Stimulated activated CD8-positive, alpha-beta memory T cell treated with anti-CD3 and anti-CD28 coated beads, Interleukin-7, amount 100 ng/mL, for 48 hours (primary cell): ENCODE measurements around the gene WIPF2.

Experiments used
- DNase-seq, 2 donors: peaks; one replicate each; pipeline ENCODE4 v3.0.0-alpha.2; 2020; ENCODE audit warnings: low read depth in 1 of 2; ENCODE audit errors: extremely low read depth in 1 of 2

WIPF2 gene

GRCh38 chr17:40323391-40324381, 104.6 kb downstream of the WIPF2 start:
- no peak for DNase-seq

- DNase-seq: no peak
These were observed 106.3 kb downstream of the WIPF2 start for GRCh38 chr17:40325156-40326013.

DNA sequence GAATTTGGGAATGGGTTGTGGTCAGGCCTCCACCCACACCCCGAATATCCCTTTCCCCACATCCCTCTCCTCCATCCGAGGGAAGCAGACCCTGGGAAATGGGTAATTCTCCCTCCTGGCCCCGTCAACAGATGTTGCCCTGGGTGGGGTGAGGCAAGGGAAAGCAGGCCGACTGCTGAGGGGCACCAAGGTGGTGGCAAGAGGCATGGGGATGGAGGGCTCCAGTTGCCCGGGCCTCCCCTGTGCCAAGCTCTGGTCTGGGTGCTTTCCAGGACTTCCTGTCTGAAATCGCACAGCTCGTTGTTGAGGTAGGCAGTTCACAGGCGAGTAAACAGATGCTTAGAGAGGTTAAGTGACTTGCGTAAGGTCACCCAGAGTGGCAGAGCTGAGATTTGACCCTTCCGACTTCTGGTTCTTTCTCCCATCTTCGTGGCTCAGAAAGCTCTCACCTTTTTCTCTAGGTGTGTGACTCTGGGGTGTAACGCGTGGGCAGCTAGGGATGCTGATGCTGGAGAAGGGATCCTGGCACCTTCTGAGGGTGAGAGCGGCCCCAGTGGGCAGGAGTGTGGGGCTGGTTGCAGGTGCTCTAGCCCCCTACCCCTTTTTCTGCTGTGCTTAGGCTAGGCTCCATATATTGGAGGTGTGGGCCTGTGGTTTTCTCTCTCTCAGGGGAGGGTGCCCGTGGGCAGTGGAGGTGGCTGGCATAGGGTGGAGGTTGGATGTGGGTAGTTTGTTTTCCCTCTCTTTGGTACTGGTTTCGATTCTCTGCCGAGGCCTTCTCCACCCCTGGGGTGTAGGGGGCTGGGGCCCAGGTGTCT, 107.1 kb downstream of the WIPF2 start:
- no peak for DNase-seq

DNA sequence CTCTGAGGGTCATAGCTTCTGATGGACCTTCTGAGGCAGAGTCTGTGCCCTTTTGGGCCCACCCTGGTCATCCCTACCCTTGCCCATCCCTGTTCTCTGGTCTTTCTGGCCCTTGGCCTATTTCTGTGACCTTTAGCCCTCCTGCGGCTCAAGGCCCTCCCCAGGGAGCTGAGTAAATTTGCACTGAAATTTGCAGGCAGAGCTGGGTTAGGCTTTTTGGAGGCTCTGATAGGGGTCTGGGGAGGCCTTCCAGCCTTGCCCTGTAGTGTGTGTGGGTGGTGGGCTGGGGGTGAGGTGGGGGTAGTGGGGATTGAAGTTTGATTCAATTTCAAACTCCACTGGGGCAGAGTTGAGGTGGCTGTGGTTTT, 107.7 kb downstream of the WIPF2 start:
- no peak for DNase-seq

DNA sequence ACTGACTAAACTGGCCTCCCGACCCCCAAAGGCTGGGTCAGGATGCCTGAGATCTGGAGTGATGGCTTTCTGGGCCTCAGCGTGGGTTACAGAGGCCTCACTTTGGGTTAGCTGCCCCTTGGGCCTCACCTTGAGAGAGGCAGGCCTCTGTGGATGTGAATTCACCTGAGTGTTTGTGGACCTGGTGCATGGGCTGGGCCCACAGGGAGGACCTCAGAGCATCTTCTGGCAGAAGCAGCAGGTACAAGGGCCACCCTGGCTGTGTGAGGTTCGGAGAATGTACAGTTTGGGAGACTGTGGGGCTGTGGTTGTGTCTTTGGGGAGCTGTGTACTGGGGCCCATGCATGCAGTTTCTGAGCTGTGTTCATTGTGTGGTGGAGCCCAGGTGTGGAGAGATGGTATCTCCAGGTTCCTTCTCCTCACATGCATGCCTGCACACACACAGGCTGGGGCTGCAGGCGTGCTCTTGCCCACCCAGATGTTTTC, 108.2 kb downstream of the WIPF2 start:
- no peak for DNase-seq

- DNase-seq: no peak
These were observed 108.8 kb downstream of the WIPF2 start for GRCh38 chr17:40327735-40328385.

GRCh38 chr17:40328386-40328766, 109.3 kb downstream of the WIPF2 start:
- DNase-seq: no peak

- no peak for DNase-seq
These were observed 111.0 kb downstream of the WIPF2 start for GRCh38 chr17:40329839-40330794.

- no peak for DNase-seq
These were observed 111.9 kb downstream of the WIPF2 start for GRCh38 chr17:40330850-40331470.

- no peak for DNase-seq
These were observed 112.9 kb downstream of the WIPF2 start for GRCh38 chr17:40331743-40332641.
